SH-SY5Y (cell line): ENCODE measurements around the gene ST8SIA5.

Experiments
- GATA2 ChIP-seq: IDR thresholded peaks from 2 replicates; pipeline ENCODE4 v1.6.1; 2011; ENCODE audit warnings: mild to moderate bottlenecking, low read depth, low read length
- GATA3 ChIP-seq: IDR thresholded peaks from 2 replicates; pipeline ENCODE4 v1.6.1; 2011; ENCODE audit warnings: low read depth, mild to moderate bottlenecking, low read length, moderate library complexity

ST8SIA5 gene

GRCh38 chr18:46678785-46679399, 78.0 kb downstream of the ST8SIA5 start:
- TF ChIP-seq GATA2 (no peak), GATA3 (no peak)

- no peak for TF ChIP-seq GATA2
- TF ChIP-seq GATA3, result no peak
Measured at GRCh38 chr18:46678041-46678440, 78.8 kb downstream of the ST8SIA5 start.

GRCh38 chr18:46677611-46678010, 79.2 kb downstream of the ST8SIA5 start:
- TF ChIP-seq GATA3 (no peak), GATA2 (no peak)

- TF ChIP-seq GATA3 (no peak), GATA2 (no peak)
Measured at GRCh38 chr18:46676182-46676835, 80.5 kb downstream of the ST8SIA5 start.

GRCh38 chr18:46675112-46675511, 81.7 kb downstream of the ST8SIA5 start:
- TF ChIP-seq GATA3 (no peak), GATA2 (no peak)

- TF ChIP-seq GATA3, result no peak
- no peak for TF ChIP-seq GATA2
Measured at GRCh38 chr18:46672062-46672970, 84.5 kb downstream of the ST8SIA5 start.

- no peak for TF ChIP-seq GATA3
- TF ChIP-seq GATA2, result no peak
Measured at GRCh38 chr18:46668694-46669093, 88.2 kb downstream of the ST8SIA5 start.

- TF ChIP-seq GATA3, result no peak
- TF ChIP-seq GATA2, result no peak
Measured at GRCh38 chr18:46668135-46668534, 88.7 kb downstream of the ST8SIA5 start.

GRCh38 chr18:46663539-46663938, 93.3 kb downstream of the ST8SIA5 start:
- TF ChIP-seq GATA3 (no peak), GATA2 (no peak)

GRCh38 chr18:46660957-46661749, 95.7 kb downstream of the ST8SIA5 start:
- TF ChIP-seq GATA3, result no peak
- no peak for TF ChIP-seq GATA2

GRCh38 chr18:46659484-46659883, 97.4 kb downstream of the ST8SIA5 start:
- no peak for TF ChIP-seq GATA2

GRCh38 chr18:46657115-46657955, 99.5 kb downstream of the ST8SIA5 start, which contains the start of gene LOXHD1:
Gene LOXHD1 (minus strand): TSS chr18:46657220. CDS start chr18:46657033, 187 bp downstream.
- no peak for TF ChIP-seq GATA3
- TF ChIP-seq GATA2, result no peak
